Nephron progenitor cell (in vitro differentiated cells): ENCODE results near the gene TTC22.

Experiments used
- DNase-seq: peaks from one replicate; pipeline ENCODE4 v3.0.0; 2021
- H3K27ac Mint-ChIP-seq: 2 replicates; pipeline ENCODE4 v1.8.0; 2021; ENCODE audit warnings: mild to moderate bottlenecking, moderate library complexity, mixed read lengths
- H3K27me3 Mint-ChIP-seq: 2 replicates; pipeline ENCODE4 v1.8.0; 2021; ENCODE audit warnings: mild to moderate bottlenecking, low read depth, mixed read lengths; ENCODE audit not compliant: poor library complexity
- H3K36me3 Mint-ChIP-seq: 2 replicates; pipeline ENCODE4 v1.8.0; 2021; ENCODE audit warnings: low read depth, mixed read lengths
- H3K4me1 Mint-ChIP-seq: 2 replicates; pipeline ENCODE4 v1.8.0; 2021; ENCODE audit warnings: mixed read lengths
- H3K4me3 Mint-ChIP-seq: 2 replicates; pipeline ENCODE4 v1.8.0; 2021; ENCODE audit warnings: mild to moderate bottlenecking, moderate library complexity, mixed read lengths
- H3K9me3 Mint-ChIP-seq: 2 replicates; pipeline ENCODE4 v1.8.0; 2021; ENCODE audit warnings: mild to moderate bottlenecking, moderate library complexity, mixed read lengths
- CTCF ChIP-seq: fragments of 200-600 bp; sonication (generic); IDR thresholded peaks from 2 replicates; pipeline ENCODE4 v1.5.0; 2021; ENCODE audit warnings: antibody characterized with exemption

Gene TTC22

GRCh38 chr1:54796902-54797301 is 4.2 kb downstream of the TTC22 start:
- Mint-ChIP-seq H3K4me1 (peaks cover 50% of the 10 kb centered on the region), H3K27me3 (peaks cover 42% of the 10 kb centered on the region), H3K36me3 (no peaks in the 10 kb centered on the region), H3K27ac (no peak overlapping the region), H3K4me3 (no peak overlapping the region), H3K9me3 (peaks cover 3% of the 10 kb centered on the region)
- no peak for DNase-seq
- TF ChIP-seq CTCF: no peak

- Mint-ChIP-seq H3K4me1 (peaks cover 49% of the 10 kb centered on the region), H3K9me3 (peaks cover 3% of the 10 kb centered on the region), H3K27ac (no peak overlapping the region), H3K27me3 (peaks cover 39% of the 10 kb centered on the region), H3K4me3 (no peak overlapping the region), H3K36me3 (no peaks in the 10 kb centered on the region)
- no peak for TF ChIP-seq CTCF
- no peak for DNase-seq
Measured at GRCh38 chr1:54795841-54796468, 5.2 kb downstream of the TTC22 start.

GRCh38 chr1:54795356-54795665 is 5.8 kb downstream of the TTC22 start:
- Mint-ChIP-seq H3K27ac (no peak overlapping the region), H3K27me3 (peaks cover 41% of the 10 kb centered on the region), H3K4me3 (no peak overlapping the region), H3K36me3 (no peaks in the 10 kb centered on the region), H3K4me1 (peaks cover 48% of the 10 kb centered on the region), H3K9me3 (peaks cover 3% of the 10 kb centered on the region)
- DNase-seq: no peak
- no peak for TF ChIP-seq CTCF

GRCh38 chr1:54794451-54795355 is 6.4 kb downstream of the TTC22 start:
- no peak for DNase-seq
- H3K27me3 Mint-ChIP-seq: peaks cover 35% of the 10 kb centered on the region
- H3K4me1 Mint-ChIP-seq: peaks cover 46% of the 10 kb centered on the region
- H3K27ac Mint-ChIP-seq: peak overlapping the region; percentile 9
- H3K4me3 Mint-ChIP-seq: no peak overlapping the region
- peaks cover 3% of the 10 kb centered on the region for H3K9me3 Mint-ChIP-seq
- H3K36me3 Mint-ChIP-seq: no peaks in the 10 kb centered on the region
- TF ChIP-seq CTCF: no peak

- H3K9me3 Mint-ChIP-seq: peaks cover 3% of the 10 kb centered on the region
- H3K27me3 Mint-ChIP-seq: peaks cover 42% of the 10 kb centered on the region
- H3K4me1 Mint-ChIP-seq: peaks cover 55% of the 10 kb centered on the region
- peak; percentile 60 for DNase-seq
- TF ChIP-seq CTCF: no peak
- H3K4me3 Mint-ChIP-seq: peak overlapping the region; percentile 70
- peak overlapping the region; percentile 59 for H3K27ac Mint-ChIP-seq
- no peaks in the 10 kb centered on the region for H3K36me3 Mint-ChIP-seq
Measured at GRCh38 chr1:54792686-54793282, 8.3 kb downstream of the TTC22 start.
